HL-60 (cell line): ENCODE measurements around the gene EPB41.

Experiments used
- DNase-seq, 2 experiments: peaks; one replicate each; pipeline ENCODE4 v3.0.0-alpha.2; 2010 to 2020; ENCODE audit warnings: low read depth in 1 of 2, low spot score in 1 of 2
- H3K27ac ChIP-seq: fragments of 250-450 bp; sonication (Bioruptor Pico); replicated peaks from 2 replicates; pipeline ENCODE4 v1.5.1; 2020; ENCODE audit warnings: mild to moderate bottlenecking, moderate library complexity
- H3K27me3 ChIP-seq: fragments of 250-450 bp; sonication (Bioruptor Pico); 2 replicates; pipeline ENCODE4 v1.5.1; 2021; ENCODE audit warnings: mild to moderate bottlenecking, moderate library complexity; ENCODE audit not compliant: insufficient read depth, poor library complexity, severe bottlenecking
- H3K4me3 ChIP-seq: replicated peaks from 2 replicates; pipeline ENCODE4 v1.5.1; 2011; ENCODE audit warnings: mild to moderate bottlenecking, control low read depth, low read length; ENCODE audit not compliant: insufficient read depth
- CTCF ChIP-seq: IDR thresholded peaks from one replicate; pipeline ENCODE4 v1.5.1; 2011; ENCODE audit warnings: low read length, control low read depth, inconsistent platforms; ENCODE audit not compliant: insufficient read depth
- GABPA ChIP-seq: IDR thresholded peaks from 2 replicates; pipeline ENCODE4 v1.6.1; 2012; ENCODE audit warnings: low read depth
- POLR2AphosphoS5 ChIP-seq: IDR thresholded peaks from 2 replicates; pipeline ENCODE4 v1.6.1; 2012; ENCODE audit warnings: low read depth
- REST ChIP-seq: IDR thresholded peaks from 2 replicates; pipeline ENCODE4 v1.6.1; 2012; ENCODE audit warnings: low read depth; ENCODE audit not compliant: insufficient replicate concordance
- SPI1 ChIP-seq: IDR thresholded peaks from 2 replicates; pipeline ENCODE4 v1.6.1; 2012; ENCODE audit warnings: low read depth, mild to moderate bottlenecking, borderline replicate concordance

The EPB41 gene

GRCh38 chr1:29002792-29003191, 88.4 kb downstream of the EPB41 start:
- no peak for DNase-seq
- Histone ChIP-seq H3K27me3 (no peaks in the 10 kb centered on the region), H3K27ac (no peak overlapping the region), H3K4me3 (no peak overlapping the region)
- TF ChIP-seq GABPA (no peak), SPI1 (no peak), REST (no peak), POLR2AphosphoS5 (no peak), CTCF (no peak)

- no peak overlapping the region for H3K27ac ChIP-seq
- no peak overlapping the region for H3K4me3 ChIP-seq
- TF ChIP-seq SPI1 (no peak), REST (no peak), CTCF (no peak), GABPA (no peak)
- DNase-seq, result no peak
- H3K27me3 ChIP-seq, result no peaks in the 10 kb centered on the region
Observed at GRCh38 chr1:29004288-29004687, 89.9 kb downstream of the EPB41 start.

GRCh38 chr1:29004798-29005197, 90.4 kb downstream of the EPB41 start:
- no peak for DNase-seq
- H3K27ac ChIP-seq, result no peak overlapping the region
- TF ChIP-seq REST, result no peak
- no peak for TF ChIP-seq SPI1
- no peak for TF ChIP-seq POLR2AphosphoS5
- no peaks in the 10 kb centered on the region for H3K27me3 ChIP-seq
- H3K4me3 ChIP-seq, result no peak overlapping the region

GRCh38 chr1:29011775-29012174, 97.4 kb downstream of the EPB41 start:
- H3K27me3 ChIP-seq, result no peaks in the 10 kb centered on the region
- H3K27ac ChIP-seq, result no peak overlapping the region
- H3K4me3 ChIP-seq, result no peak overlapping the region
- TF ChIP-seq GABPA, result no peak
- TF ChIP-seq REST, result no peak
- DNase-seq, result no peak
